Nephron (organoid): ENCODE results near the gene VANGL1.
A peak's percentile ranks its signal among the peaks of the same experiment; 100 is the strongest.

ENCODE experiments used
- H3K27ac Mint-ChIP-seq, 3 experiments: 2 replicates each; pipeline ENCODE4 v1.8.0; 2020; ENCODE audit warnings: mixed read lengths in 3 of 3, mild to moderate bottlenecking in 2 of 3, moderate library complexity in 1 of 3
- H3K27me3 Mint-ChIP-seq: 2 replicates; pipeline ENCODE4 v1.8.0; 2021; ENCODE audit warnings: low read depth, mild to moderate bottlenecking, moderate library complexity, mixed read lengths
- H3K36me3 Mint-ChIP-seq: 2 replicates; pipeline ENCODE4 v1.8.0; 2020; ENCODE audit warnings: low read depth, mixed read lengths
- H3K4me1 Mint-ChIP-seq: 2 replicates; pipeline ENCODE4 v1.8.0; 2020; ENCODE audit warnings: mixed read lengths
- H3K4me3 Mint-ChIP-seq, 3 experiments: 2 replicates each; pipeline ENCODE4 v1.8.0; 2020; ENCODE audit warnings: mild to moderate bottlenecking in 3 of 3, mixed read lengths in 3 of 3, moderate library complexity in 2 of 3
- H3K9me3 Mint-ChIP-seq: 2 replicates; pipeline ENCODE4 v1.8.0; 2020; ENCODE audit warnings: mixed read lengths
- TF ChIP-seq, protein P1 (sequence below), 3 experiments: fragments of 200-600 bp; sonication (generic); IDR thresholded peaks; one replicate each; pipeline ENCODE4 v1.5.0; 2021; ENCODE audit warnings: antibody characterized with exemption in 3 of 3; ENCODE audit not compliant: unreplicated experiment in 3 of 3

The VANGL1 gene

DNA sequence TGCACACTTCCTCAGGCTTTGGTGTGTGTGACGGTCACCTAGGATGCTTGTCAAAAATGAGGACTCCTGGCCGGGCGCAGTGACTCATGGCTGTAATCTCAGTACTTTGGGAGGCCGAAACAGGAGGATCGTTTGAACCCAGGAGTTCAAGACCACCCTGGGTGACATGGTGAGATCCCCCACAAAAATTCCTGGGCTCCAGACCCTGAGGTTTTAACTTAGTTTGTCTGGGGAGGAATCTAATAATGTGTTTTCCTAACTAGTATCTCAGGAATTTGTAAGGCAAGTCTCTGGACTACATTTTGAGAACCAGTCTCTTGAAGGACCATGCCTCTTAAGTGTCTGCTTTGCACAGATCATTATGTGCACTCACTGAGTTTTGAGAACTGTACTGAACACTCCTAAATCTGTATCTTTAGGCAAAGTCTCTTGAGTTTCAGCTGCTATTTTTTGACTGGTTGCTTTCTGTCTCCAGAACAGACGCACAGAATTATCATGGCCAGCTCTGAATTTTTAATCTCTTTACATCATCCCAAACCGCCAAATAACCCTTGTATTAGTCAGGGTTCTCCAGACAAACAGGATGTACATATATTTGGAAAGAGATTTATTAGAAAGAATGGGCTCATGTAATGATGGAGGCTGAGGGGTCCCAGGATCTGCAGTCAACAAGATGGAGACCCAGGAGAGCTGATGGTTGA lies 45.5 kb upstream of the VANGL1 start:
- H3K4me1 Mint-ChIP-seq = peaks cover 15% of the 10 kb centered on the region
- TF ChIP-seq, protein P1, sequence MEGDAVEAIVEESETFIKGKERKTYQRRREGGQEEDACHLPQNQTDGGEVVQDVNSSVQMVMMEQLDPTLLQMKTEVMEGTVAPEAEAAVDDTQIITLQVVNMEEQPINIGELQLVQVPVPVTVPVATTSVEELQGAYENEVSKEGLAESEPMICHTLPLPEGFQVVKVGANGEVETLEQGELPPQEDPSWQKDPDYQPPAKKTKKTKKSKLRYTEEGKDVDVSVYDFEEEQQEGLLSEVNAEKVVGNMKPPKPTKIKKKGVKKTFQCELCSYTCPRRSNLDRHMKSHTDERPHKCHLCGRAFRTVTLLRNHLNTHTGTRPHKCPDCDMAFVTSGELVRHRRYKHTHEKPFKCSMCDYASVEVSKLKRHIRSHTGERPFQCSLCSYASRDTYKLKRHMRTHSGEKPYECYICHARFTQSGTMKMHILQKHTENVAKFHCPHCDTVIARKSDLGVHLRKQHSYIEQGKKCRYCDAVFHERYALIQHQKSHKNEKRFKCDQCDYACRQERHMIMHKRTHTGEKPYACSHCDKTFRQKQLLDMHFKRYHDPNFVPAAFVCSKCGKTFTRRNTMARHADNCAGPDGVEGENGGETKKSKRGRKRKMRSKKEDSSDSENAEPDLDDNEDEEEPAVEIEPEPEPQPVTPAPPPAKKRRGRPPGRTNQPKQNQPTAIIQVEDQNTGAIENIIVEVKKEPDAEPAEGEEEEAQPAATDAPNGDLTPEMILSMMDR (IDR thresholded peaks at IDR 0.05; ENCODE audit: unreplicated experiment in 3 of 3) = no peak

DNA sequence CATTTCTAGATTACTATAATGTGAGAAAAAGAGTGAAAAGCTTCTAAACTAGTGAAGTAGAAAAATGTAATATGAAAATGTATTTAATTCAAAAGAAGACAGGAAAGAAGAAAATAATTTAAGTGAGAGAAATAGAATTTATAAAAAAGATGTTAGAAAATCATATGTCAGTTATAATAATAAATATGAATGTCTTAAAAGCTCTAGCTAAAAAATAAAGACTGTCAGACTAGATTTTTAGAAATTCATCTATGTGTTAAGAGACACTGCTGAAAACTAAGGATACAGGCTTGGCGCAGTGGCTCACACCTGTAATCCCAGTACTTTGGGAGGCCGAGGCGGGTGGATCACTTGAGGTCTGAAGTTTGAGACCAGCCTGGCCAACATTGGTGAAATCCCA lies 37.3 kb upstream of the VANGL1 start:
- Mint-ChIP-seq H3K36me3 (no peaks in the 10 kb centered on the region), H3K27ac (no peak overlapping the region), H3K27me3 (no peaks in the 10 kb centered on the region), H3K4me3 (no peak overlapping the region), H3K4me1 (no peaks in the 10 kb centered on the region), H3K9me3 (peaks cover 10% of the 10 kb centered on the region)
- TF ChIP-seq, protein P1 (IDR thresholded peaks at IDR 0.05; ENCODE audit: unreplicated experiment in 3 of 3) = no peak

More for the DNA sequence above, 45.5 kb upstream of the VANGL1 start:
- peaks cover 18% of the 10 kb centered on the region for H3K9me3 Mint-ChIP-seq
- H3K27ac Mint-ChIP-seq = peak overlapping the region in 2 of 3 experiments; percentile 51 to 73
- H3K27me3 Mint-ChIP-seq = peaks cover 5% of the 10 kb centered on the region
- no peak overlapping the region for H3K4me3 Mint-ChIP-seq
- no peaks in the 10 kb centered on the region for H3K36me3 Mint-ChIP-seq

DNA sequence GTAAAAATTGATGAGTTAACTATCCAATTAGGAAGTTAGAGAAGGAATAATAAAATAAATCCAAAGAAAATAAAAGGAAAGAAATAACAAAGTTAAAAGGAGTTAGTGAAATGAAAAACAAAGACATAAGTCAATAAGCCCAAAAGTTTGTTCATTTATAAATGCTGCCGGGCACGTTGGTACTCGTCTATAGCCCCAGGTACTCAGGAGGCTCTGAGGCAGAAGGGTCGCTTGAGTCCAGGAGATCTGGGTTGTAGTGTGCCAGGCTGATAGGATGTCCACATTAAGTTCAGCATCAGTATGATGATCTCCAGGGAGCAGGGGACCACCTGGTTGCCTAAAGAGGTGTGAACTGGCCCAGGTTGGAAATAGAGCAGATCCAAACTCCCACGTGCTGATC lies 35.5 kb upstream of the VANGL1 start:
- H3K9me3 Mint-ChIP-seq = peaks cover 3% of the 10 kb centered on the region
- H3K27ac Mint-ChIP-seq = no peak overlapping the region
- H3K4me1 Mint-ChIP-seq = no peaks in the 10 kb centered on the region
- no peak overlapping the region for H3K4me3 Mint-ChIP-seq
- TF ChIP-seq, protein P1 (IDR thresholded peaks at IDR 0.05; ENCODE audit: unreplicated experiment in 3 of 3) = no peak
- H3K36me3 Mint-ChIP-seq = no peaks in the 10 kb centered on the region
- no peaks in the 10 kb centered on the region for H3K27me3 Mint-ChIP-seq

DNA sequence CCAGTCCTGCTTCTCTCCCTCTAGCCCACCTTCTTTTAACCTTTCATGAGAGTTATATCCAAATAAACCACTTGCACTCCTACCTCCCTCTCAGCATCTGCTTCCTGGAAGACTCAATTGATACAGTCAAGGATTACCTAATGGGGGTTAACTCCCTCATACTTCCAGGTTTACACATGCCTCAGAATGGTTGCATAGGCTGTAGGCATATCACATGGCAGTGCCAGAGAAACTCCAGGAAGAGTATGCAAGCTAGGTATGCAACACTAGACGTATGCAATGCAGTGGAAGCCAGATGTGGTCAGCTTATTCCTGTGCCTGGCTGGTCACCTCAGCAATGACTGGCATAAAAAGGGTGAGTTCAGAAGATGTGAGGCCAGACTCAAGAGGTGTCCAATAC lies 32.7 kb upstream of the VANGL1 start:
- H3K27me3 Mint-ChIP-seq = no peaks in the 10 kb centered on the region
- H3K36me3 Mint-ChIP-seq = no peaks in the 10 kb centered on the region
- TF ChIP-seq, protein P1 (IDR thresholded peaks at IDR 0.05; ENCODE audit: unreplicated experiment in 3 of 3) = no peak
- no peak overlapping the region for H3K4me3 Mint-ChIP-seq
- no peaks in the 10 kb centered on the region for H3K4me1 Mint-ChIP-seq
- H3K9me3 Mint-ChIP-seq = no peaks in the 10 kb centered on the region
- H3K27ac Mint-ChIP-seq = no peak overlapping the region

DNA sequence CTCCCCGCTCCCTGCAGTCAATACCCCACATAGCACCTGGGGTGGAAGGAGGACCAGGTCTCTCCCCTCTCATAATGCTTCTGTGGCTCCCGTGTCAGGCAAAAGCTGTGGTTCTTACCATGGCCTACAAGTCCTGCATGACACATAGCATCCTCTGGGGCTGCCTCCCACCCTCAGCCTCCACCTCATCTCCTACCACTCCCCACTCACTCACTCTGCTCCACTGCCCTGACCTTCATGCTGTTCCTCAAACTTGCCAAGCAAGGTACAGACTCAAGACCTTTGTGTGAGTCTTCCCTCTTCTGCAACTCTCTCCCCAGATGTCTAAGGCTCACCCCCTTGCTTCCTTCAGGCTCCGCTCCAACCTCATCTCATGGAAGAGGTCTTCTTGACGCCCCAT lies 28.0 kb upstream of the VANGL1 start:
- Mint-ChIP-seq H3K36me3 (no peaks in the 10 kb centered on the region), H3K4me1 (no peaks in the 10 kb centered on the region), H3K4me3 (no peak overlapping the region), H3K27me3 (no peaks in the 10 kb centered on the region), H3K27ac (no peak overlapping the region), H3K9me3 (no peaks in the 10 kb centered on the region)
- TF ChIP-seq, protein P1 (IDR thresholded peaks at IDR 0.05; ENCODE audit: unreplicated experiment in 3 of 3) = no peak

DNA sequence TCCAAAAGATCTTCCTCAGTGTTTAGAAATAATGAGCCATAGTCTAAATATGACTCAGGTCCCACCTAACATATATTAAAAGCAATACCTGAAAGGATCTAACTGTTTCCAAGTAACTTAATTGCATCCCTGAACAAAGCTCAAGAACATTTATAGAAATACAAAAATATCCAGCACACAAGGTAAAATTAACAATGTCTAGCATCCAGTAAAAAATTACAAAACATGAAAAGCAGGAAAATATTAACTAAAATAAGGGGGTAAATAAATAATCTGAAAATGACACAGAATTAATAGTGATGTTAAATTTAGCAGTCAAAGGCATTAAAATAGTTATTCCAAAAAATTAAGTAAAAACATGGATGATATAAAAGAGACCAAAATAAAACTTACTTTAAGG lies 21.3 kb upstream of the VANGL1 start:
- peaks cover 3% of the 10 kb centered on the region for H3K36me3 Mint-ChIP-seq
- H3K27me3 Mint-ChIP-seq = no peaks in the 10 kb centered on the region
- peaks cover 30% of the 10 kb centered on the region for H3K9me3 Mint-ChIP-seq
- no peak overlapping the region for H3K4me3 Mint-ChIP-seq
- TF ChIP-seq, protein P1 (IDR thresholded peaks at IDR 0.05; ENCODE audit: unreplicated experiment in 3 of 3) = no peak
- H3K27ac Mint-ChIP-seq = no peak overlapping the region
- no peaks in the 10 kb centered on the region for H3K4me1 Mint-ChIP-seq
